GM15510 (cell line): Measurements from ENCODE around the gene NFIC.

Experiments used
- POLR2A ChIP-seq: IDR thresholded peaks from 3 replicates; pipeline ENCODE4 v1.6.1; 2011; ENCODE audit warnings: borderline replicate concordance; ENCODE audit not compliant: insufficient read length; ENCODE audit errors: extremely low read depth

The NFIC gene

DNA sequence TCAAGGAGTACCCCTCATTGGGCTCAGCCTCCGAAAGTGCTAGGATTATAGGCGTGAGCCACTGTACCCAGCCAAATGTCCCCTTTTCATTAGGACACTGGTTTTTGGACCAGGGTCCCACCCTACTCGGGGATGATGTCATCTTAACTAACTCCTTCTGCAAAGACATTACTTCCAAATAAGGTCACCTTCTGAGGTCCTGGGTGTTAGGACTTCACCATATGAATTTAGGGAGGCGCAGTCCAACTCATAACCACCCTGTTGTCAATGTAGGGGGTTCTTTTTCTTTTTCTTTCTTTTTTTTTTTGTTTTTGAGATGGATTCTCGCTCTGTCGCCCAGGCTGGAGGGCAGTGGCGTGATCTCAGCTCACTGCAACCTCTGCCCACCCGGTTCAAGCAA lies 32.7 kb upstream of the NFIC start:
- no peak for TF ChIP-seq POLR2A

DNA sequence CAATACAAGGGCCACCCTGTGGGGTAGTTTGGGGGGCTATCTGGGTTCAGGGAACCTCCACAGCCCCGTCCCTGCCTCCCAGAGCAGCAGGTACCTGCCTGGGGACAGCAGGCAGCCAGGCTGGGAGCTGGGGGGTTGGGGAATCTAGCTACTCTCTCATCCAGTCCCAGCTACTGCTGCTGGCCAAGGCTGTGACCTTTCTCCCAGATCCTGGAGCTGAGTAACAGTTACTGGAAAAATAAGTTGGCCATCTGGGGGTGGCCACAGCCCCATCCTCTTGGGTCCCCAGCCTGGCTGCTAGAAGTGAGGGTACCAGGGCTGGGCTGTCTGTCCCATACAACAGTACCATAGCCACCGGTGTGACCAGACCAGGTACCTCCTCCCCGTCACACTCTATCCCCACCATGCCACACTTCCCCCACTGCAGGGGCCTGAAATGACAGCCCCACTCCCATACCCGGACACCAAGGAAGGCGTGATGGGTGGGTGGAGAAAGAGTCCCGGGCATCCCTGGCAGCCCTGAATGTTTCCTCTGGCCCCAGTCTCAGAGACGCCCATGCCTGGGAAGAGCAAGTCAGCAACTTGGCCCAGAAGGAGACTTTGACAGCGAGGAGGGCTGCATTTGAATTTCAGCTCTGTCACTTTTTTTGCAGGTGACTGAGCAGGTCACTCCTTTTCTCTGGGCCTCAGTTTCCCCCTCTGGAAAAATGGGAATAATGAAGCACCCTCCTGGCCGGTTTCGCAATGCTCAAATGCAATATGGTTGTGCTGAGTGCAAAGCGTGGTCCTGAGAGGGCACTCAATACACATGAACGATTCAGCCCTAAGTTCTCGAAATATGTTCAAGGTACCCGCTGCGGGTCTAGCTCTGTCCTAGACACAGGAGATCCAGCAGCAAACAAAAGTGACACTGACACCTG lies 30.7 kb upstream of the NFIC start:
- TF ChIP-seq POLR2A = no peak

- no peak for TF ChIP-seq POLR2A
These were observed 30.1 kb upstream of the NFIC start for GRCh38 chr19:3336351-3336679.

DNA sequence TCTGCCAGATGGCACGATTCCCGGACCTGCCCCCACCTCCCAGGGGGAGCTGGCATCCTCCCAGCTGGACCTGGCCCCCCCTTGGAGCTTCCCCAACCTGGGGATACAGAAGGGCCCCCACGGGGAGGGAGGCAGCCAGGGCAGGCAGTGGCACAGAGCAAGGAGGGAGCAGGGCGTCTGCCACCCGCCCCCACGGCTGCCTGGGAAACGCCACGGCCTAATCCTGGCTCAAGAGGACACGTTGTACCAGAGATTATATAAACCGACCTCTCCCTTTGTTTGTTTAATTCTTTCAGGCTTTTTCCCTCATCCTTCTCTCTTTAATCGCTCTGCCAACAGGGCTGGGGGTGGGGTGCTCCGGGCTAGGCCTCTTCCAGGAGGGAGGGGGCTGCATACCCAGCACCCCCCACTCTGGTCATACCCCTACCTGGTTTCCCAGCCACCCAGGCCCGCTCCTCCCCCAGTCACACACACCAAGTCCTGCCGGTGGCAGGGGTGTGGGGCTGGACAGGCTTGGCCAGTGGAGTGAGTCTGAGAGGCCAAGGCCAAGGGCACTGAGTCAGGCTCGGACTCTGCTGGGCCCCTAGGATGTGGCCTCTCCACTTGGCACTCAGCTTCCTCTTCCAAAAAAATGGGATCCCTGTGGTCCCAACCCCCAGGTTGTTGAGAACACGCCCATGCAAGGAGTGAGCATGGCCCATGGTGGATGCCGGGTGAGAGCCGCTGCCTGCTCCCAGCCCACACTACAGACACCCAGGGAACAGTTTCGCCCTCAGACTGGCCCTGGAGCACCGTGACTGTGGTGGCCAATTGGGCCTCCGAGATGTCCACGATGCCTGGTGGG lies 29.5 kb upstream of the NFIC start:
- no peak for TF ChIP-seq POLR2A

DNA sequence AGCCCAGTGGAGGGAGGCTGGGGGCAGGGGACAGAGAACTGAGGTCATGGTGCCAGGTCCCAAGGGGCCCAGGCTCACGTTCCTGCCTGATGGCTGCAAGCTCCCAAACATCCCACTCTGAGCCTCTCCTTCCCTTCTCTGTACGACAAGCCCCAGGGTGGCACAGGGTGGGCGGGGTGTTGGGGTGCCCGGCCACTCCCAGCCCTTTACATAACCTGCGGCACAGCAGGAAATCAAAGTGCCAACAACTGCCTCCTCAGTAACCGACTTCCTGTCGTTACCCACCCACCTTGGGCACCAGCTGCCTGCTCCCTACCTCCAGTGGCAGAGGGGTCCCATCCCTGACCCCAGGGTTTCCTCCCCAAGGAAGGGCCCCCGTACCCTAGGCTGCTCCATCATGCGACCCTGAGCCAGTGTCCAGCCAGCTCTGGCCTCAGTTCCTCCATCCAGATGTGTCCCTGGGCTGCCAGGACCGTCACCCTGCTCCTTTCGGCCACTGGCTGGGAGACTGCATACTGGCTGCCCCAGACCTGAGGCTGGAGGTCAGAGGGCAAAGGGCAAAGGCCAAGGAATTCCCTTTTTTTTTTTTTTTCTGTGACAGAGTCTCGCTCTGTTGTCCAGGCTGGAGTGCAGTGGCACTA lies 27.7 kb upstream of the NFIC start:
- TF ChIP-seq POLR2A = no peak

- no peak for TF ChIP-seq POLR2A
These were observed 26.0 kb upstream of the NFIC start for GRCh38 chr19:3340340-3340739.

DNA sequence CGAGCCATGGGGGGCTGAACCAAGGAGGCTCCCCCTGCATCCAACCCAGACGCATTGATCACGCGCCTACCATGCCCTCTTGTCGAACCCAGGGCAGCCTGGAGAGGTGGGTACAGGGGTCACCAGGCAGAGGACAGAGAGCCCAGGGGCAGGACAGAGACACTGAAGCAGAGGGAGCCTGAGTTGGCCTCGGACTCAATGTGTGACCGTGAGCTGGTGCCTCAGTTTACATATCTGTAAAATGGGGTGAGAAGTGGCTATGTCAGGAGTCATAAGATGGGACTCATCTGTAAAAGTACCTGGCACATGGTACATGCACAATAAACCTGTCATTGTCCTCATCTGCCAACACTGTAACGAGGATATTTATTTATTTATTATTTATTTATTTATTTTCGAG lies 24.1 kb upstream of the NFIC start:
- no peak for TF ChIP-seq POLR2A

- no peak for TF ChIP-seq POLR2A
These were observed 22.5 kb upstream of the NFIC start for GRCh38 chr19:3343619-3344502.

DNA sequence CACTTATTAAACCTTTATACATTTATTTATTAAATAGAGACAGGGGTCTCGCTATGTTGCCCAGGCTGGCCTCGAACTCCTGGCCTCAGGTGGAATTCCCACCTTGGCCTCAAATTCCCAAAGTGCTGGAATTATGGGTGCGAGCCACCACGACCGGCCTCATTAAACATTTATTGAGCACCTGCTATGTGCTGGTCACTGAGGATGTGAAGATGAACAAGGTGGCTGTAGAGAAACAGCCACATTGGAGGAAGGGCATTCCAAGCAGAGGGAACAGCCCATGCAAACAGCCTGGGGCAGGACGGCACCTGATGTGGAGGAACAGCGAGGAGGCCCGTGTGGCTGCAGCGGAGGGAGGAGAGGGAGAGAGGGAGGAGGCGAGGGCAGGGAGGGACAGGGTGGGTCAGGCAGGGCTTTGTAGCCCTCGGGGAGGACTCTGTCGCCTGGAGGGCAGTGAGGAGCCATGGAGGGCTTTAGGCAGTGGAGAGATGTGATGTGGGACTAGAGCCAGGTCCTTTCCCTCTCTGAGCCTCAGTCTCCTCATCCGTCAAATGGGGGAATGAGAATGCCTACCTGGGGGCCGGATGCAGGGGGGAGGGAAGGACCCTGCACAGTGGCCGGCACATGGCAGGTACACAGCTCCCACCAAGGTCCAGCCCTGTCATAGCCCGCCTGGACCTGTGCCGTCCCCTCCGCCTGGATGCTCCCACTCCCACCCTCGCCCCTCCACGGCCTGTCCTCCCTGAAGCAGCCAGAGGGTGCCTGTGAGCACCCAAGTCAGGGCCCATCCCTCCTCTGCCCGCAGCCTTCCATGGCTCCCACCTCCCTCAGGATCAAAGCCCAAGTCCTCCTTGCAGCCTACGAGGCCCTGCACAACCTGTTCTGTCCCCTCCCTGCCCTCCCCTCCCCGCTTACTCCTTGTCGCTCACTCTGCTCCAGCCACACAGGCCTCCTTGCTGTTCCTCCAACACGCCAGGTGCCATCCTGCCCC lies 21.5 kb upstream of the NFIC start:
- TF ChIP-seq POLR2A = no peak

- no peak for TF ChIP-seq POLR2A
These were observed 20.4 kb upstream of the NFIC start for GRCh38 chr19:3345850-3346460.

GRCh38 chr19:3346677-3347353 lies 19.6 kb upstream of the NFIC start:
- TF ChIP-seq POLR2A = no peak

GRCh38 chr19:3348042-3348441 lies 18.3 kb upstream of the NFIC start:
- TF ChIP-seq POLR2A = no peak
